Measurements from ENCODE around the gene CHST7.

DNA sequence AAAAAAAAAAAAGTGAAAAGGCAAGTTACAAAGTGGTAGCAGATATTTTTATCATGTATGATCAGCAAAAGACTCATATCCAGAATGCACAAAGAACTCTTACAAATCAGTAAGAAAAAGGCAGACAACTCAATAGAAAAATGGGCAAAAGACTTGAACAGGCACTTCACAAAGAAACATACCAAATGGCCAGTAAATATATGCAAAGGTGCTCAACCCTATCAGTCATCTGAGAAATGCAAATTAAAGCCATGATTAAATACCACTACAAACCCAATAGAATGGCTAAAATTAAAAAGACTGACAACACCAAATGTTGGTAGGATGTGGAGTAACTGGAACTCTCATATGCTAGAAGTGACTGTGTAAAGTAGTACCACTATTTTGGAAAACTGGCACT lies 45.4 kb downstream of the CHST7 start:
- TF ChIP-seq, protein P1, sequence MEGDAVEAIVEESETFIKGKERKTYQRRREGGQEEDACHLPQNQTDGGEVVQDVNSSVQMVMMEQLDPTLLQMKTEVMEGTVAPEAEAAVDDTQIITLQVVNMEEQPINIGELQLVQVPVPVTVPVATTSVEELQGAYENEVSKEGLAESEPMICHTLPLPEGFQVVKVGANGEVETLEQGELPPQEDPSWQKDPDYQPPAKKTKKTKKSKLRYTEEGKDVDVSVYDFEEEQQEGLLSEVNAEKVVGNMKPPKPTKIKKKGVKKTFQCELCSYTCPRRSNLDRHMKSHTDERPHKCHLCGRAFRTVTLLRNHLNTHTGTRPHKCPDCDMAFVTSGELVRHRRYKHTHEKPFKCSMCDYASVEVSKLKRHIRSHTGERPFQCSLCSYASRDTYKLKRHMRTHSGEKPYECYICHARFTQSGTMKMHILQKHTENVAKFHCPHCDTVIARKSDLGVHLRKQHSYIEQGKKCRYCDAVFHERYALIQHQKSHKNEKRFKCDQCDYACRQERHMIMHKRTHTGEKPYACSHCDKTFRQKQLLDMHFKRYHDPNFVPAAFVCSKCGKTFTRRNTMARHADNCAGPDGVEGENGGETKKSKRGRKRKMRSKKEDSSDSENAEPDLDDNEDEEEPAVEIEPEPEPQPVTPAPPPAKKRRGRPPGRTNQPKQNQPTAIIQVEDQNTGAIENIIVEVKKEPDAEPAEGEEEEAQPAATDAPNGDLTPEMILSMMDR (IDR thresholded peaks at IDR 0.05): no peak
- TF ChIP-seq ZFX (IDR thresholded peaks at IDR 0.05; ENCODE audit: borderline replicate concordance): no peak
